Lower lobe of right lung (tissue), 2 donors: ENCODE results near the gene EIPR1. TPM values are rescaled to one million over a fixed set of nuclear protein-coding genes. Genes with fewer than 3 reads are reported as not detected.

ENCODE experiments used
- ATAC-seq, 2 donors: fragments of 200-7000 bp; cut with Tn5 transposase; one replicate each; pipeline ENCODE4 v1.9.1; 2020 to 2022; ENCODE audit warnings: mild to moderate bottlenecking in 2 of 2, moderate library complexity in 2 of 2
- DNase-seq: peaks from one replicate; pipeline ENCODE4 v3.0.0-alpha.2; 2020
- H3K27ac ChIP-seq: fragments of 200-600 bp; one replicate; pipeline ENCODE4 v1.8.0; 2022
- H3K27me3 ChIP-seq: fragments of 200-600 bp; one replicate; pipeline ENCODE4 v1.8.0; 2022; ENCODE audit warnings: low read depth
- H3K36me3 ChIP-seq: fragments of 200-600 bp; one replicate; pipeline ENCODE4 v1.8.0; 2022; ENCODE audit warnings: mild to moderate bottlenecking
- H3K4me1 ChIP-seq: fragments of 200-600 bp; one replicate; pipeline ENCODE4 v1.8.0; 2022
- H3K4me3 ChIP-seq: fragments of 200-600 bp; one replicate; pipeline ENCODE4 v1.8.0; 2022; ENCODE audit warnings: mild to moderate bottlenecking
- H3K9me3 ChIP-seq: fragments of 200-600 bp; one replicate; pipeline ENCODE4 v1.8.0; 2022
- CTCF ChIP-seq: fragments of 200-600 bp; IDR thresholded peaks from one replicate; pipeline ENCODE4 v1.8.0; 2022; ENCODE audit warnings: antibody characterized with exemption, mild to moderate bottlenecking
- intact Hi-C: fragments of 100-400 bp; cut with DNase I; formaldehyde crosslinking; loops from one replicate; pipeline ENCODE4 v1.11.0; 2022
- total RNA-seq: library from RNA; stranded (reverse); fragmentation: NEBNext Ultra II Directional; extraction: Animal tissue kit (Norgen Biotek cat#: 25700); gene quantifications from one replicate; pipeline ENCODE4 v1.2.1, GENCODE V29; 2021
- donor health status: DM: no; HTN: yes; CAD: no; lungs with severe emphysema.

The EIPR1 gene
- total RNA-seq, 1 donor from 2014 or later = 14.9 TPM

- H3K27me3 ChIP-seq = no peaks in the 10 kb centered on the region
- peak; percentile 5 for DNase-seq
Observed at GRCh38 chr2:3175568-3175955, 202.1 kb downstream of the EIPR1 start.

GRCh38 chr2:3174626-3175567 is 202.7 kb downstream of the EIPR1 start:
- Histone ChIP-seq H3K27ac (no peak overlapping the region), H3K9me3 (no peaks in the 10 kb centered on the region), H3K4me3 (no peak overlapping the region), H3K27me3 (no peaks in the 10 kb centered on the region), H3K36me3 (peaks cover 19% of the 10 kb centered on the region), H3K4me1 (no peaks in the 10 kb centered on the region)
- ATAC-seq (no peak), DNase-seq (peak; percentile 19)
- TF ChIP-seq CTCF = no peak
- intact Hi-C loops = no loop called here

More at GRCh38 chr2:3175568-3175955, 202.1 kb downstream of the EIPR1 start:
- Histone ChIP-seq H3K4me3 (no peak overlapping the region), H3K36me3 (peaks cover 19% of the 10 kb centered on the region), H3K9me3 (no peaks in the 10 kb centered on the region), H3K27ac (no peak overlapping the region), H3K4me1 (no peaks in the 10 kb centered on the region)
- intact Hi-C loops = no loop called here
- ATAC-seq = no peak
- no peak for TF ChIP-seq CTCF

- H3K4me3 ChIP-seq = no peak overlapping the region
- H3K27me3 ChIP-seq = no peaks in the 10 kb centered on the region
- H3K27ac ChIP-seq = no peak overlapping the region
- no peaks in the 10 kb centered on the region for H3K4me1 ChIP-seq
- no peaks in the 10 kb centered on the region for H3K9me3 ChIP-seq
- TF ChIP-seq CTCF = no peak
- ATAC-seq (no peak), DNase-seq (peak; percentile 28)
- H3K36me3 ChIP-seq = peaks cover 19% of the 10 kb centered on the region
- intact Hi-C loops = no loop called here
Observed at GRCh38 chr2:3173031-3173430, 204.6 kb downstream of the EIPR1 start.

- H3K36me3 ChIP-seq = peaks cover 19% of the 10 kb centered on the region
- no peak overlapping the region for H3K4me3 ChIP-seq
- H3K27ac ChIP-seq = no peak overlapping the region
- no peaks in the 10 kb centered on the region for H3K27me3 ChIP-seq
- H3K9me3 ChIP-seq = no peaks in the 10 kb centered on the region
- peak; percentile 24 for DNase-seq
- intact Hi-C loops = no loop called here
- TF ChIP-seq CTCF = no peak
- H3K4me1 ChIP-seq = no peaks in the 10 kb centered on the region
- ATAC-seq = no peak
Observed at GRCh38 chr2:3172265-3172935, 205.2 kb downstream of the EIPR1 start.

GRCh38 chr2:3171564-3172264 is 205.9 kb downstream of the EIPR1 start:
- ATAC-seq (no peak), DNase-seq (peak; percentile 35)
- Histone ChIP-seq H3K4me3 (no peak overlapping the region), H3K9me3 (no peaks in the 10 kb centered on the region), H3K27ac (no peak overlapping the region), H3K36me3 (peaks cover 13% of the 10 kb centered on the region), H3K4me1 (no peaks in the 10 kb centered on the region), H3K27me3 (no peaks in the 10 kb centered on the region)
- TF ChIP-seq CTCF = no peak
- intact Hi-C loops = no loop called here
